ENCODE measurements around the gene PREPL. TPM values are rescaled to one million over a fixed set of nuclear protein-coding genes. Genes with fewer than 3 reads are reported as not detected.

PREPL gene
- total RNA-seq, 4 donors from 2014 or later: 16.9 to 26.1 (median 22.5) TPM

GRCh38 chr2:44285174-44285573, 76.1 kb downstream of the PREPL start:
- H3K4me3 ChIP-seq (ENCODE audit: low read depth, poor library complexity, severe bottlenecking): no peak overlapping the region
- no peak for DNase-seq (ENCODE audit: low spot score in 2 of 2)
- intact Hi-C loops (cut with DNase I; ENCODE audit: low total_unique reads): no loop called here
- TF ChIP-seq POLR2A (IDR thresholded peaks at IDR 0.05) (no peak), CTCF (IDR thresholded peaks at IDR 0.05) (no peak)
- 67 to 76% methylated on average over 5 of the region's 5 CpGs for WGBS, 2 donors

- 73 to 93% methylated on average over 1 of the region's 1 CpG for WGBS, 2 donors
- H3K4me3 ChIP-seq (ENCODE audit: low read depth, poor library complexity, severe bottlenecking): no peak overlapping the region
- intact Hi-C loops (cut with DNase I; ENCODE audit: low total_unique reads): no loop called here
- DNase-seq (ENCODE audit: low spot score in 2 of 2): no peak
- TF ChIP-seq POLR2A (IDR thresholded peaks at IDR 0.05) (no peak), CTCF (IDR thresholded peaks at IDR 0.05) (no peak)
These were observed 78.1 kb downstream of the PREPL start for GRCh38 chr2:44283116-44283666.

- intact Hi-C loops (cut with DNase I; ENCODE audit: low total_unique reads): no loop called here
- no peak for DNase-seq (ENCODE audit: low spot score in 2 of 2)
- TF ChIP-seq POLR2A (IDR thresholded peaks at IDR 0.05): no peak
- no peak for TF ChIP-seq CTCF (IDR thresholded peaks at IDR 0.05)
- 85 to 90% methylated on average over 1 of the region's 1 CpG for WGBS, 2 donors
- no peak overlapping the region for H3K4me3 ChIP-seq (ENCODE audit: low read depth, poor library complexity, severe bottlenecking)
These were observed 80.4 kb downstream of the PREPL start for GRCh38 chr2:44280869-44281268.

- WGBS, 2 donors: 69 to 76% methylated on average over 1 of the region's 1 CpG
- DNase-seq (ENCODE audit: low spot score in 2 of 2): no peak
- no peak for TF ChIP-seq CTCF (IDR thresholded peaks at IDR 0.05)
- no peak for TF ChIP-seq POLR2A (IDR thresholded peaks at IDR 0.05)
- intact Hi-C loops (cut with DNase I; ENCODE audit: low total_unique reads): no loop called here
- H3K4me3 ChIP-seq (ENCODE audit: low read depth, poor library complexity, severe bottlenecking): no peak overlapping the region
These were observed 83.8 kb downstream of the PREPL start for GRCh38 chr2:44277541-44277940.

GRCh38 chr2:44275927-44276303, 85.4 kb downstream of the PREPL start:
- WGBS, 2 donors: 24 to 30% methylated on average over 2 of the region's 2 CpGs
- TF ChIP-seq POLR2A (IDR thresholded peaks at IDR 0.05) (no peak), CTCF (IDR thresholded peaks at IDR 0.05) (no peak)
- H3K4me3 ChIP-seq (ENCODE audit: low read depth, poor library complexity, severe bottlenecking): no peak overlapping the region
- intact Hi-C loops (cut with DNase I; ENCODE audit: low total_unique reads): no loop called here
- no peak for DNase-seq (ENCODE audit: low spot score in 2 of 2)

- TF ChIP-seq CTCF (IDR thresholded peaks at IDR 0.05) (no peak), POLR2A (IDR thresholded peaks at IDR 0.05) (no peak)
- 60 to 68% methylated on average over 2 of the region's 2 CpGs for WGBS, 2 donors
- intact Hi-C loops (cut with DNase I; ENCODE audit: low total_unique reads): no loop called here
- no peak for DNase-seq (ENCODE audit: low spot score in 2 of 2)
- H3K4me3 ChIP-seq (ENCODE audit: low read depth, poor library complexity, severe bottlenecking): no peak overlapping the region
These were observed 87.7 kb downstream of the PREPL start for GRCh38 chr2:44273596-44273995.

Measured in lower leg skin (tissue), 4 donors.